Panc1 (cell line): ENCODE data around the gene ESYT2. TPM values are rescaled to one million over a fixed set of nuclear protein-coding genes. Genes with fewer than 3 reads are reported as not detected.

Source experiments
- ATAC-seq: fragments of 200-7000 bp; cut with Tn5 transposase; 2 replicates; pipeline ENCODE4 v1.9.1; 2020; ENCODE audit warnings: mild to moderate bottlenecking, moderate library complexity
- BruUV-seq: library from RNA; stranded (reverse); fragments of 400-500 nt; replicated peaks from 2 replicates; lab custom pipeline; 2021; lab: Mats Ljungman, UMichigan
- CTCF ChIA-PET: fragments of 300-600 bp; sonication (Branson Sonifier 250); formaldehyde crosslinking; loops from one replicate; lab custom pipeline; 2022; ENCODE audit warnings: antibody characterized with exemption; lab: Charles Lee
- POLR2A ChIA-PET: fragments of 300-600 bp; sonication (Branson Sonifier 250); formaldehyde crosslinking; loops from one replicate; lab custom pipeline; 2022; ENCODE audit warnings: antibody characterized with exemption; lab: Charles Lee
- DNase-seq: peaks from one replicate; pipeline ENCODE4 v3.0.0-alpha.2; 2010; ENCODE audit warnings: low read depth, low spot score
- H3K27ac ChIP-seq: 2 replicates; pipeline ENCODE4 v1.5.1; 2011; ENCODE audit warnings: mild to moderate bottlenecking, low read length, inconsistent platforms
- H3K27me3 ChIP-seq: fragments of 200-500 bp; sonication (Bioruptor generic); 2 replicates; pipeline ENCODE4 v1.6.0; 2014; ENCODE audit warnings: low read length, inconsistent platforms; ENCODE audit not compliant: control insufficient read depth, insufficient read depth
- H3K36me3 ChIP-seq: fragments of 200-500 bp; sonication (Bioruptor generic); 2 replicates; pipeline ENCODE4 v1.5.1; 2014; ENCODE audit warnings: inconsistent platforms, mild to moderate bottlenecking, low read length, moderate library complexity; ENCODE audit not compliant: control insufficient read depth, insufficient read depth
- H3K4me1 ChIP-seq: 2 replicates; pipeline ENCODE4 v1.5.1; 2011; ENCODE audit warnings: inconsistent platforms, mild to moderate bottlenecking, low read length, moderate library complexity; ENCODE audit not compliant: control insufficient read depth, insufficient read depth
- H3K4me3 ChIP-seq, 2 experiments: 2 replicates each; pipeline ENCODE4 v1.5.1; 2011 to 2012; ENCODE audit warnings: low read depth in 2 of 2, low read length in 2 of 2, mild to moderate bottlenecking in 2 of 2, inconsistent platforms in 1 of 2, moderate library complexity in 1 of 2
- H3K9me3 ChIP-seq: fragments of 200-500 bp; sonication (Bioruptor generic); 2 replicates; pipeline ENCODE4 v1.5.1; 2014; ENCODE audit warnings: low read depth, mild to moderate bottlenecking, inconsistent platforms, low read length, moderate library complexity; ENCODE audit not compliant: control insufficient read depth, insufficient read depth
- POLR2AphosphoS5 ChIP-seq: IDR thresholded peaks from 2 replicates; pipeline ENCODE4 v1.6.1; 2012; ENCODE audit warnings: mild to moderate bottlenecking, low read depth, low read length, moderate library complexity
- SIN3A ChIP-seq: IDR thresholded peaks from 2 replicates; pipeline ENCODE4 v1.6.1; 2012; ENCODE audit warnings: low read depth, mild to moderate bottlenecking, low read length, moderate library complexity, borderline replicate concordance; ENCODE audit not compliant: insufficient read depth
- TCF7L2 ChIP-seq: IDR thresholded peaks from 2 replicates; pipeline ENCODE4 v1.6.1; 2011; ENCODE audit warnings: mild to moderate bottlenecking, low read depth, low read length, inconsistent platforms
- in situ Hi-C: cut with HindIII; loops from 2 replicates; pipeline ENCODE4 v1.10.0; 2016; ENCODE audit warnings: low sequenced_read_pairs, low pct_unique_long_range_greater_than_20kb
- intact Hi-C: fragments of 100-400 bp; cut with micrococcal nuclease; formaldehyde crosslinking; loops from one replicate; pipeline ENCODE4 v1.10.0; 2022; ENCODE audit not compliant: unreplicated experiment
- total RNA-seq: library from RNA; stranded (reverse); gene quantifications from one replicate; pipeline ENCODE4 v1.2.1, GENCODE V29; 2021; ENCODE audit not compliant: unreplicated experiment
- TF ChIP-seq, protein P1 (sequence below): fragments of 450-650 bp; IDR thresholded peaks from 2 replicates; pipeline ENCODE4 v1.5.1; 2017; ENCODE audit warnings: mild to moderate bottlenecking
- TF ChIP-seq, protein P2 (sequence below), 2 experiments: IDR thresholded peaks; 2 replicates each; pipeline ENCODE4 v1.6.1; 2011 to 2012; ENCODE audit warnings: low read depth in 2 of 2, control low read depth in 1 of 2, low read length in 1 of 2, mild to moderate bottlenecking in 1 of 2, moderate library complexity in 1 of 2; ENCODE audit not compliant: insufficient read depth in 1 of 2

Gene ESYT2
- total RNA-seq, 1 experiment from 2014 or later: 92.7 TPM

DNA sequence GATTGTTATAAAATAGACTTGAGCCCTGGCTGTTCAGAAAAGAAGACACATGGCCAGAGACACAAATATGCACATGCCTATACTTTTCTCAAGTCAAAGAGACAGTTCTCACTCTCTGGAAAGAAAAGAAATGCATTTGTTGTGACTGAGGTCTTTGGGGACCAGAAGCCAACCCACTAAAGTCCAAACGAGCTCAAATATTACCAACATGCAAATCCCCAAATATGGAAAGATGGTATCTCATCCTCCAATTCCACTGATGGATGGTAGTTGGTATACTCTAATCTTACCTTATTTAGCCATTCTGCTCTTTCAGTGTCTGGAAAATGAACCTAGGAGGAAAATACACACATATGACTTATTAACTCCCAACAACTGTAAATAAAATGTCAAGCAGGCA, 30.6 kb downstream of the ESYT2 start:
- no peaks in the 10 kb centered on the region for H3K27me3 ChIP-seq
- ChIA-PET CTCF (interaction anchor here (1.0 kb wide), 1 partner anchor 15 kb away, joined by 4 read pairs; no protein-coding TSS in a partner anchor), POLR2A (no interaction called here)
- ATAC-seq (no peak), DNase-seq (no peak)
- no peak overlapping the region for H3K27ac ChIP-seq
- in situ Hi-C loops (no loop called here), intact Hi-C loops (no loop called here)
- H3K36me3 ChIP-seq: no peaks in the 10 kb centered on the region
- no peaks in the 10 kb centered on the region for H3K9me3 ChIP-seq
- H3K4me1 ChIP-seq: peaks cover 7% of the 10 kb centered on the region; the same call in 1 of the 2 replicates
- TF ChIP-seq, protein P1, sequence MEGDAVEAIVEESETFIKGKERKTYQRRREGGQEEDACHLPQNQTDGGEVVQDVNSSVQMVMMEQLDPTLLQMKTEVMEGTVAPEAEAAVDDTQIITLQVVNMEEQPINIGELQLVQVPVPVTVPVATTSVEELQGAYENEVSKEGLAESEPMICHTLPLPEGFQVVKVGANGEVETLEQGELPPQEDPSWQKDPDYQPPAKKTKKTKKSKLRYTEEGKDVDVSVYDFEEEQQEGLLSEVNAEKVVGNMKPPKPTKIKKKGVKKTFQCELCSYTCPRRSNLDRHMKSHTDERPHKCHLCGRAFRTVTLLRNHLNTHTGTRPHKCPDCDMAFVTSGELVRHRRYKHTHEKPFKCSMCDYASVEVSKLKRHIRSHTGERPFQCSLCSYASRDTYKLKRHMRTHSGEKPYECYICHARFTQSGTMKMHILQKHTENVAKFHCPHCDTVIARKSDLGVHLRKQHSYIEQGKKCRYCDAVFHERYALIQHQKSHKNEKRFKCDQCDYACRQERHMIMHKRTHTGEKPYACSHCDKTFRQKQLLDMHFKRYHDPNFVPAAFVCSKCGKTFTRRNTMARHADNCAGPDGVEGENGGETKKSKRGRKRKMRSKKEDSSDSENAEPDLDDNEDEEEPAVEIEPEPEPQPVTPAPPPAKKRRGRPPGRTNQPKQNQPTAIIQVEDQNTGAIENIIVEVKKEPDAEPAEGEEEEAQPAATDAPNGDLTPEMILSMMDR: no peak
- TF ChIP-seq, protein P2, sequence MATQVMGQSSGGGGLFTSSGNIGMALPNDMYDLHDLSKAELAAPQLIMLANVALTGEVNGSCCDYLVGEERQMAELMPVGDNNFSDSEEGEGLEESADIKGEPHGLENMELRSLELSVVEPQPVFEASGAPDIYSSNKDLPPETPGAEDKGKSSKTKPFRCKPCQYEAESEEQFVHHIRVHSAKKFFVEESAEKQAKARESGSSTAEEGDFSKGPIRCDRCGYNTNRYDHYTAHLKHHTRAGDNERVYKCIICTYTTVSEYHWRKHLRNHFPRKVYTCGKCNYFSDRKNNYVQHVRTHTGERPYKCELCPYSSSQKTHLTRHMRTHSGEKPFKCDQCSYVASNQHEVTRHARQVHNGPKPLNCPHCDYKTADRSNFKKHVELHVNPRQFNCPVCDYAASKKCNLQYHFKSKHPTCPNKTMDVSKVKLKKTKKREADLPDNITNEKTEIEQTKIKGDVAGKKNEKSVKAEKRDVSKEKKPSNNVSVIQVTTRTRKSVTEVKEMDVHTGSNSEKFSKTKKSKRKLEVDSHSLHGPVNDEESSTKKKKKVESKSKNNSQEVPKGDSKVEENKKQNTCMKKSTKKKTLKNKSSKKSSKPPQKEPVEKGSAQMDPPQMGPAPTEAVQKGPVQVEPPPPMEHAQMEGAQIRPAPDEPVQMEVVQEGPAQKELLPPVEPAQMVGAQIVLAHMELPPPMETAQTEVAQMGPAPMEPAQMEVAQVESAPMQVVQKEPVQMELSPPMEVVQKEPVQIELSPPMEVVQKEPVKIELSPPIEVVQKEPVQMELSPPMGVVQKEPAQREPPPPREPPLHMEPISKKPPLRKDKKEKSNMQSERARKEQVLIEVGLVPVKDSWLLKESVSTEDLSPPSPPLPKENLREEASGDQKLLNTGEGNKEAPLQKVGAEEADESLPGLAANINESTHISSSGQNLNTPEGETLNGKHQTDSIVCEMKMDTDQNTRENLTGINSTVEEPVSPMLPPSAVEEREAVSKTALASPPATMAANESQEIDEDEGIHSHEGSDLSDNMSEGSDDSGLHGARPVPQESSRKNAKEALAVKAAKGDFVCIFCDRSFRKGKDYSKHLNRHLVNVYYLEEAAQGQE (IDR thresholded peaks at IDR 0.05; ENCODE audit: insufficient read depth in 1 of 2, low read depth in 2 of 2, low read length in 1 of 2): no peak
- TF ChIP-seq POLR2AphosphoS5 (no peak), SIN3A (no peak), TCF7L2 (no peak)
- H3K4me3 ChIP-seq: no peak overlapping the region
- BruUV-seq: no TSS peak

DNA sequence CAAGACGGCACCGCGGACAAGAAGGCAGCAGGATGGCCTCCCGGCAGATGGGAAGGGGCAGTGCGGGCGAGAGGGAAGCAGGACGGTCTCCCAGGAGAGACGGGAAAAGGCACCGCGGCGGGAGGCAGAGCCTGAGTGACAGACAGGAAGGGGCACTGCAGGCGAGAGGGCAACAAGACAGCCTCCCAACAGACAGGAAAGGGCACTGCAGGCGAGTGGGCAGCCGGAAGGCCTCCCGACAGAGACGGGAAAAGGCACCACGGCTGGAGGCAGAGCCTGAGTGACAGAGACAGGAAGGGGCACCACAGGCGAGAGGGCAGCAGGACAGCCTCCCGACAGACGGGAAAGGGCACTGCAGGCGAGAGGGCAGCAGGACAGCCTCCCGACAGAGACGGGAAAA, 32.6 kb downstream of the ESYT2 start:
- intact Hi-C loops (no loop called here), in situ Hi-C loops (no loop called here)
- no peak for ATAC-seq
- no TSS peak for BruUV-seq
- no peak for TF ChIP-seq SIN3A
- no peak for TF ChIP-seq POLR2AphosphoS5
- TF ChIP-seq, protein P1: no peak
- no peak for TF ChIP-seq TCF7L2
- CTCF ChIA-PET: no interaction called here
- POLR2A ChIA-PET: no interaction called here
- Histone ChIP-seq H3K36me3 (0 out of 2 replicates have a peak, but pooled peaks cover under 1% of the 10 kb centered on the region), H3K4me3 (no peak overlapping the region), H3K27me3 (no peaks in the 10 kb centered on the region), H3K4me1 (peaks cover under 1% of the 10 kb centered on the region; the same call in 1 of the 2 replicates), H3K9me3 (no peaks in the 10 kb centered on the region), H3K27ac (no peak overlapping the region)
- DNase-seq: no peak
